Thymus (tissue), 11 donors: ENCODE measurements around the gene RPL10A. TPM values are rescaled to one million over a fixed set of nuclear protein-coding genes. Genes with fewer than 3 reads are reported as not detected.

ENCODE experiments used
- DNase-seq, 9 donors: peaks; one replicate each; pipeline ENCODE4 v3.0.0-alpha.2; 2013; ENCODE audit warnings: low spot score in 9 of 9, low read depth in 6 of 9, missing footprints in 1 of 9
- H3K27ac ChIP-seq, 2 donors: one replicate each; pipeline ENCODE4 v1.5.1; 2013; ENCODE audit warnings: control low read depth in 1 of 2, low read depth in 1 of 2, low read length in 1 of 2, mild to moderate bottlenecking in 1 of 2, moderate library complexity in 1 of 2
- H3K27me3 ChIP-seq, 2 donors: one replicate each; pipeline ENCODE4 v1.5.1; 2013; ENCODE audit warnings: low read length in 1 of 2; ENCODE audit not compliant: control insufficient read depth in 2 of 2, insufficient read depth in 1 of 2
- H3K36me3 ChIP-seq, 2 donors: one replicate each; pipeline ENCODE4 v1.5.1; 2013; ENCODE audit warnings: low read length in 1 of 2, mild to moderate bottlenecking in 1 of 2, moderate library complexity in 1 of 2; ENCODE audit not compliant: control insufficient read depth in 2 of 2, insufficient read depth in 2 of 2
- H3K4me1 ChIP-seq, 2 donors: one replicate each; pipeline ENCODE4 v1.5.1; 2013; ENCODE audit warnings: low read length in 2 of 2; ENCODE audit not compliant: control insufficient read depth in 2 of 2, insufficient read depth in 2 of 2
- H3K4me3 ChIP-seq, 2 donors: one replicate each; pipeline ENCODE4 v1.5.1; 2013; ENCODE audit warnings: low read length in 2 of 2, control low read depth in 1 of 2, mild to moderate bottlenecking in 1 of 2
- H3K9me3 ChIP-seq, 2 donors: one replicate each; pipeline ENCODE4 v1.5.1; 2013; ENCODE audit warnings: low read length in 1 of 2, mild to moderate bottlenecking in 1 of 2; ENCODE audit not compliant: control insufficient read depth in 2 of 2, insufficient read depth in 1 of 2
- WGBS: extraction: QIAGEN DNeasy Blood & Tissue Kit; methylation state at CpG from one replicate; pipeline ENCODE4 v1.1.7; 2013; 5-methylcytosine and 5-hydroxymethylcytosine counted together
- polyA plus RNA-seq: library from polyadenylated mRNA; stranded (reverse); fragments of 200-250 nt; gene quantifications from one replicate; pipeline ENCODE4 v1.2.3, GENCODE V29; 2013
- total RNA-seq: library from RNA; stranded (reverse); fragments of 120-200 nt; gene quantifications from one replicate; pipeline ENCODE4 v1.2.4, GENCODE V29; 2013
- donor health status: healthy.

Gene RPL10A
- total and polyA plus RNA-seq, 2 donors, result 1,878 to 2,373 TPM

- peaks cover 0 to 17% of the 10 kb centered on the region in 2 donors for H3K27me3 ChIP-seq
- no peak overlapping the region for H3K4me3 ChIP-seq
- peaks cover 5 to 26% of the 10 kb centered on the region in 2 donors for H3K4me1 ChIP-seq
- no peaks in the 10 kb centered on the region for H3K36me3 ChIP-seq
- H3K27ac ChIP-seq, result peak overlapping the region; percentile 21 to 37
- no peaks in the 10 kb centered on the region for H3K9me3 ChIP-seq
- WGBS, result 98% methylated on average over 7 of the region's 7 CpGs
- no peak for DNase-seq
Measured at GRCh38 chr6:35484921-35485392, 16.8 kb downstream of the RPL10A start.

- peak overlapping the region; percentile 45 to 58 for H3K27ac ChIP-seq
Measured at GRCh38 chr6:35485402-35485877, 17.2 kb downstream of the RPL10A start.

GRCh38 chr6:35486005-35486925 lies 18.1 kb downstream of the RPL10A start:
- Histone ChIP-seq H3K4me3 (no peak overlapping the region), H3K9me3 (no peaks in the 10 kb centered on the region), H3K36me3 (no peaks in the 10 kb centered on the region), H3K27me3 (peaks cover 0 to 30% of the 10 kb centered on the region in 2 donors), H3K27ac (peak overlapping the region; percentile 56 to 77), H3K4me1 (peaks cover 5 to 34% of the 10 kb centered on the region in 2 donors)
- WGBS, result 94% methylated on average over 61 of the region's 61 CpGs
- no peak for DNase-seq

More at GRCh38 chr6:35485402-35485877, 17.2 kb downstream of the RPL10A start:
- peaks cover 0 to 22% of the 10 kb centered on the region in 2 donors for H3K27me3 ChIP-seq
- DNase-seq, result no peak
- no peaks in the 10 kb centered on the region for H3K9me3 ChIP-seq
- no peak overlapping the region for H3K4me3 ChIP-seq
- 96% methylated on average over 11 of the region's 11 CpGs for WGBS
- H3K4me1 ChIP-seq, result peaks cover 5 to 31% of the 10 kb centered on the region in 2 donors
- no peaks in the 10 kb centered on the region for H3K36me3 ChIP-seq

- Histone ChIP-seq H3K4me1 (peaks cover 5 to 48% of the 10 kb centered on the region in 2 donors), H3K9me3 (no peaks in the 10 kb centered on the region), H3K4me3 (no peak overlapping the region), H3K36me3 (no peaks in the 10 kb centered on the region), H3K27ac (peak overlapping the region in 1 of 2 donors; percentile 15), H3K27me3 (peaks cover 0 to 46% of the 10 kb centered on the region in 2 donors)
- no peak for DNase-seq
- 34% methylated on average over 9 of the region's 9 CpGs for WGBS
Measured at GRCh38 chr6:35487658-35488516, 19.7 kb downstream of the RPL10A start.

- 87% methylated on average over 9 of the region's 9 CpGs for WGBS
- Histone ChIP-seq H3K27ac (peak overlapping the region in 1 of 2 donors; percentile 2), H3K36me3 (no peaks in the 10 kb centered on the region), H3K4me1 (peaks cover 5 to 49% of the 10 kb centered on the region in 2 donors), H3K4me3 (no peak overlapping the region), H3K27me3 (peaks cover 0 to 51% of the 10 kb centered on the region in 2 donors), H3K9me3 (no peaks in the 10 kb centered on the region)
- no peak for DNase-seq
Measured at GRCh38 chr6:35488517-35488862, 20.3 kb downstream of the RPL10A start.

- H3K4me1 ChIP-seq, result peaks cover 5 to 50% of the 10 kb centered on the region in 2 donors
- no peaks in the 10 kb centered on the region for H3K36me3 ChIP-seq
- 100% methylated on average over 1 of the region's 1 CpG for WGBS
- H3K9me3 ChIP-seq, result no peaks in the 10 kb centered on the region
- H3K4me3 ChIP-seq, result no peak overlapping the region
- peaks cover 0 to 57% of the 10 kb centered on the region in 2 donors for H3K27me3 ChIP-seq
- H3K27ac ChIP-seq, result no peak overlapping the region
- no peak for DNase-seq
Measured at GRCh38 chr6:35489066-35489465, 20.9 kb downstream of the RPL10A start.

- Histone ChIP-seq H3K36me3 (no peaks in the 10 kb centered on the region), H3K27ac (no peak overlapping the region), H3K9me3 (no peaks in the 10 kb centered on the region), H3K4me3 (no peak overlapping the region), H3K4me1 (peaks cover 5 to 50% of the 10 kb centered on the region in 2 donors), H3K27me3 (peaks cover 1 to 68% of the 10 kb centered on the region in 2 donors)
- DNase-seq, result peak in 1 of 9 donors; percentile 43
- WGBS, result 73% methylated on average over 28 of the region's 28 CpGs
Measured at GRCh38 chr6:35489995-35490791, 22.0 kb downstream of the RPL10A start.

- peaks cover 5 to 51% of the 10 kb centered on the region in 2 donors for H3K4me1 ChIP-seq
- WGBS, result 90% methylated on average over 8 of the region's 8 CpGs
- H3K27ac ChIP-seq, result peak overlapping the region in 1 of 2 donors; percentile 25
- no peaks in the 10 kb centered on the region for H3K36me3 ChIP-seq
- DNase-seq, result no peak
- H3K27me3 ChIP-seq, result peaks cover 4 to 69% of the 10 kb centered on the region in 2 donors
- no peaks in the 10 kb centered on the region for H3K9me3 ChIP-seq
- no peak overlapping the region for H3K4me3 ChIP-seq
Measured at GRCh38 chr6:35490821-35491557, 22.8 kb downstream of the RPL10A start.
